SK-N-SH (cell line): ENCODE results near the gene COL12A1. TPM values are rescaled to one million over a fixed set of nuclear protein-coding genes. Genes with fewer than 3 reads are reported as not detected.

Experiments
- CTCF ChIA-PET: fragments of 300-600, 350-600 bp; formaldehyde crosslinking; extraction: SDS; loops from one replicate; lab custom pipeline; 2021; lab: Yijun Ruan, JAX
- POLR2A ChIA-PET: fragments of 350-600 bp; sonication (Branson Sonifier 250); formaldehyde crosslinking; extraction: SDS; loops from one replicate; lab custom pipeline; 2020; ENCODE audit warnings: antibody characterized with exemption, inconsistent platforms; lab: Yijun Ruan, JAX
- DNase-seq: peaks from one replicate; pipeline ENCODE4 v3.0.0; 2012
- H2AFZ ChIP-seq: fragments of 200-600 bp; sonication (generic); 2 replicates; pipeline ENCODE4 v1.8.1; 2016; ENCODE audit warnings: antibody characterized with exemption, mild to moderate bottlenecking, low read depth
- H3F3A ChIP-seq: fragments of 200-600 bp; sonication (generic); replicated peaks from 2 replicates; pipeline ENCODE3; 2016; ENCODE audit warnings: antibody characterized with exemption, mild to moderate bottlenecking; ENCODE audit not compliant: insufficient read depth
- H3K27ac ChIP-seq, 2 experiments: fragments of 200-500 bp in 1 of 2; fragments of 200-600 bp in 1 of 2; sonication (Bioruptor generic) in 1 of 2; sonication (generic), shearing (Covaris generic) in 1 of 2; 2 replicates each; pipeline versions ENCODE4 v1.5.1 to v1.6.1; 2014 to 2016; ENCODE audit warnings: low read depth in 2 of 2, inconsistent platforms in 1 of 2, low read length in 1 of 2, mild to moderate bottlenecking in 1 of 2, mixed read lengths in 1 of 2
- H3K27me3 ChIP-seq: fragments of 200-600 bp; sonication (generic), shearing (Covaris generic); 2 replicates; pipeline ENCODE4 v1.6.1; 2016; ENCODE audit warnings: mixed run types; ENCODE audit not compliant: insufficient read depth
- H3K36me3 ChIP-seq, 2 experiments: fragments of 200-500 bp in 1 of 2; fragments of 200-600 bp in 1 of 2; sonication (Bioruptor generic) in 1 of 2; sonication (generic) in 1 of 2; replicated peaks in 1 of 2; 2 replicates each; pipeline versions ENCODE3 to v1.5.1; 2014 to 2016; ENCODE audit warnings: low read length in 1 of 2, mild to moderate bottlenecking in 1 of 2; ENCODE audit not compliant: insufficient read depth in 2 of 2, control insufficient read depth in 1 of 2
- H3K4me1 ChIP-seq, 2 experiments: fragments of 200-500 bp in 1 of 2; fragments of 200-600 bp in 1 of 2; sonication (Bioruptor generic) in 1 of 2; sonication (generic), shearing (Covaris generic) in 1 of 2; 2 replicates each; pipeline versions ENCODE4 v1.5.1 to v1.6.1; 2014 to 2016; ENCODE audit warnings: low read depth in 1 of 2, low read length in 1 of 2, mixed run types in 1 of 2; ENCODE audit not compliant: insufficient read depth in 2 of 2, control insufficient read depth in 1 of 2
- H3K4me2 ChIP-seq: fragments of 200-600 bp; sonication (generic), shearing (Covaris generic); 2 replicates; pipeline ENCODE4 v1.6.1; 2017; ENCODE audit warnings: mixed run types
- H3K4me3 ChIP-seq, 2 experiments: fragments of 200-500 bp in 1 of 2; fragments of 200-600 bp in 1 of 2; sonication (Bioruptor generic) in 1 of 2; sonication (generic), shearing (Covaris generic) in 1 of 2; 2 replicates each; pipeline versions ENCODE4 v1.5.1 to v1.8.1; 2014 to 2016; ENCODE audit warnings: low read depth in 2 of 2, inconsistent platforms in 1 of 2, low read length in 1 of 2, mild to moderate bottlenecking in 1 of 2, mixed read lengths in 1 of 2, moderate library complexity in 1 of 2
- H3K79me2 ChIP-seq: fragments of 200-600 bp; sonication (generic); 2 replicates; pipeline ENCODE4 v1.8.1; 2017; ENCODE audit warnings: mild to moderate bottlenecking; ENCODE audit not compliant: insufficient read depth
- H3K9ac ChIP-seq: fragments of 200-600 bp; sonication (generic); 2 replicates; pipeline ENCODE4 v1.6.1; 2017; ENCODE audit warnings: mixed run types
- H3K9me2 ChIP-seq: fragments of 200-600 bp; sonication (generic); 2 replicates; pipeline ENCODE4 v1.6.1; 2017; ENCODE audit warnings: mixed run types
- H3K9me3 ChIP-seq: fragments of 200-600 bp; sonication (generic); 2 replicates; pipeline ENCODE4 v1.6.1; 2017; ENCODE audit warnings: mixed run types, mild to moderate bottlenecking, moderate library complexity
- H4K20me1 ChIP-seq: fragments of 200-600 bp; sonication (generic); 2 replicates; pipeline ENCODE4 v1.6.1; 2017; ENCODE audit warnings: mild to moderate bottlenecking, mixed run types; ENCODE audit not compliant: insufficient read depth
- ELF1 ChIP-seq: IDR thresholded peaks from 2 replicates; pipeline ENCODE4 v1.4.0; 2012
- EP300 ChIP-seq, 2 experiments: IDR thresholded peaks; 2 replicates each; pipeline versions ENCODE4 v1.4.0 to v1.6.1; 2012; ENCODE audit warnings: borderline replicate concordance in 1 of 2, low read depth in 1 of 2, low read length in 1 of 2
- EZH2phosphoT487 ChIP-seq: fragments of 200-600 bp; sonication (generic); IDR thresholded peaks from 2 replicates; pipeline ENCODE4 v1.6.1; 2017; ENCODE audit warnings: low read depth, mixed run types, mild to moderate bottlenecking, antibody characterized with exemption, moderate library complexity, borderline replicate concordance
- GATA2 ChIP-seq: sonication (generic); formaldehyde crosslinking; IDR thresholded peaks from 2 replicates; pipeline ENCODE4 v1.5.0; 2020; ENCODE audit warnings: mild to moderate bottlenecking, missing genetic modification reagents
- MAX ChIP-seq: IDR thresholded peaks from 2 replicates; pipeline ENCODE4 v1.4.0; 2012; ENCODE audit warnings: low read depth
- MEF2A ChIP-seq: IDR thresholded peaks from 2 replicates; pipeline ENCODE4 v1.4.0; 2012; ENCODE audit warnings: low read depth, borderline replicate concordance
- MXI1 ChIP-seq: IDR thresholded peaks from 2 replicates; pipeline ENCODE4 v1.6.1; 2012; ENCODE audit warnings: mild to moderate bottlenecking, low read depth, low read length, improper control_type of control experiment
- NFIC ChIP-seq: IDR thresholded peaks from 2 replicates; pipeline ENCODE4 v1.4.0; 2012; ENCODE audit warnings: borderline replicate concordance
- PBX3 ChIP-seq: IDR thresholded peaks from 2 replicates; pipeline ENCODE4; 2012
- POLR2AphosphoS5 ChIP-seq: IDR thresholded peaks from 2 replicates; pipeline ENCODE4 v1.6.1; 2012; ENCODE audit warnings: low read depth, low read length
- RAD21 ChIP-seq: IDR thresholded peaks from 2 replicates; pipeline ENCODE4 v1.6.1; 2012; ENCODE audit warnings: mild to moderate bottlenecking, low read length
- RFX5 ChIP-seq: IDR thresholded peaks from 2 replicates; pipeline ENCODE4 v1.6.1; 2012; ENCODE audit warnings: mild to moderate bottlenecking, improper control_type of control experiment, low read length
- RXRA ChIP-seq: IDR thresholded peaks from 2 replicates; pipeline ENCODE4 v1.4.0; 2012; ENCODE audit warnings: low read depth, mild to moderate bottlenecking, borderline replicate concordance
- TAF1 ChIP-seq: IDR thresholded peaks from 2 replicates; pipeline ENCODE4 v1.6.1; 2012; ENCODE audit warnings: low read depth, mild to moderate bottlenecking, low read length, moderate library complexity, borderline replicate concordance
- USF1 ChIP-seq: IDR thresholded peaks from 2 replicates; pipeline ENCODE4 v1.4.0; 2012; ENCODE audit warnings: low read depth, borderline replicate concordance
- YY1 ChIP-seq: IDR thresholded peaks from 2 replicates; pipeline ENCODE4 v1.4.0; 2012; ENCODE audit warnings: low read depth, mild to moderate bottlenecking
- ZBTB33 ChIP-seq: IDR thresholded peaks from 2 replicates; pipeline ENCODE4 v1.4.0; 2012; ENCODE audit warnings: low read depth, borderline replicate concordance
- WGBS: methylation state at CpG from one replicate; pipeline ENCODE4 v1.1.6; 2017; ENCODE audit warnings: low lambda C conversion rate; 5-methylcytosine and 5-hydroxymethylcytosine counted together
- polyA plus RNA-seq, 3 experiments: library from polyadenylated mRNA; depleted of rRNA; stranded (reverse); fragments of >200 nt; gene quantifications; 2 replicates each; pipeline ENCODE4 v1.2.3, GENCODE V29; 2012
- TF ChIP-seq, protein P1 (sequence below): fragments of 150-350 bp; IDR thresholded peaks from 2 replicates; pipeline ENCODE4 v1.6.1; 2016; ENCODE audit warnings: mild to moderate bottlenecking, low read depth, low read length
- TF ChIP-seq, protein P2 (sequence below): IDR thresholded peaks from 2 replicates; pipeline ENCODE4 v1.6.1; 2012; ENCODE audit warnings: mild to moderate bottlenecking, low read depth, low read length, moderate library complexity

Gene COL12A1
- polyA plus RNA-seq, 1 of the 3 experiments (the other 2 are of a cell fraction): 0.03 TPM

DNA sequence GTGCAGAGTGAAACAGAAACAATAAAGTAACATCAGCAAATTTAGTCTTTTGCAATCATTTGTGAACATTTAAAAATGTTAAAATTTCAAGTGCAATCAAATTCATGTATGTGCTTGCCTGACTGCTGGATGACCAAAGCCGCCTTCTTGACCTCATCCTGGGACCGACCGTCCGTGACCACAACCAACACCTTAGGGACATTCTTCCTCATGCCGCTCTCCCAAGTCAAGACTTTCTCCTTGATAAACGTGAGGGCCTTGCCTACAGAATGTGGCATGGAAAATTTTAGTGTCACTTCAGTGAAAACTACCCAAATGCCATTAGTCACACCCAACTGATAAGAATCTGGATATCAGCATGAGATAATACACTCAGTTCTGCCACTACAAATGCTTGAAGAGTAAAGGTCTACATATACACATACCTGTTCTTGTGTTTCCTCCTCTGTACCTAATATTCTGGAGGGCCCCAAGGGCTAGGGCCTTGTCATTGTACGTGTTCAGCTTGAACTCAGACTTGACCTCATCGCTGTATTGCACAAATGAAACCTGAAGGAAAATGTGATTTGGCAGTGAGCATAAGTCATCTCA is 86.8 kb downstream of the COL12A1 start:
- no peak overlapping the region for H3K4me3 ChIP-seq
- no peaks in the 10 kb centered on the region for H4K20me1 ChIP-seq
- H3K4me2 ChIP-seq: no peak overlapping the region
- no peak overlapping the region for H2AFZ ChIP-seq
- H3K27ac ChIP-seq: no peak overlapping the region
- no peaks in the 10 kb centered on the region for H3K9me2 ChIP-seq
- CTCF ChIA-PET: no interaction called here
- no peak for DNase-seq
- H3K9me3 ChIP-seq: no peaks in the 10 kb centered on the region
- no peaks in the 10 kb centered on the region for H3K4me1 ChIP-seq
- 40% methylated on average over 8 of the region's 8 CpGs for WGBS
- no peak overlapping the region for H3K9ac ChIP-seq
- POLR2A ChIA-PET: no interaction called here
- H3F3A ChIP-seq: no peaks in the 10 kb centered on the region
- peaks cover 5% of the 10 kb centered on the region; the same call in 1 of the 2 replicates for H3K27me3 ChIP-seq
- H3K36me3 ChIP-seq: no peaks in the 10 kb centered on the region
- TF ChIP-seq USF1 (no peak), ELF1 (no peak), EZH2phosphoT487 (no peak), PBX3 (no peak), TAF1 (no peak), MAX (no peak), RAD21 (no peak), RXRA (no peak), GATA2 (CRISPR knock-in tag) (no peak), RFX5 (no peak)
- TF ChIP-seq, protein P1, sequence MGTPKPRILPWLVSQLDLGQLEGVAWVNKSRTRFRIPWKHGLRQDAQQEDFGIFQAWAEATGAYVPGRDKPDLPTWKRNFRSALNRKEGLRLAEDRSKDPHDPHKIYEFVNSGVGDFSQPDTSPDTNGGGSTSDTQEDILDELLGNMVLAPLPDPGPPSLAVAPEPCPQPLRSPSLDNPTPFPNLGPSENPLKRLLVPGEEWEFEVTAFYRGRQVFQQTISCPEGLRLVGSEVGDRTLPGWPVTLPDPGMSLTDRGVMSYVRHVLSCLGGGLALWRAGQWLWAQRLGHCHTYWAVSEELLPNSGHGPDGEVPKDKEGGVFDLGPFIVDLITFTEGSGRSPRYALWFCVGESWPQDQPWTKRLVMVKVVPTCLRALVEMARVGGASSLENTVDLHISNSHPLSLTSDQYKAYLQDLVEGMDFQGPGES: no peak
- no peaks in the 10 kb centered on the region for H3K79me2 ChIP-seq

GRCh38 chr6:75117701-75118100 is 88.2 kb downstream of the COL12A1 start:
- Histone ChIP-seq H3K27me3 (peaks cover 5% of the 10 kb centered on the region; the same call in 1 of the 2 replicates), H3K9me2 (no peaks in the 10 kb centered on the region), H3K9me3 (no peaks in the 10 kb centered on the region), H3K79me2 (no peaks in the 10 kb centered on the region), H3K4me2 (no peak overlapping the region), H2AFZ (no peak overlapping the region), H3K9ac (no peak overlapping the region), H3K36me3 (no peaks in the 10 kb centered on the region), H3K4me3 (no peak overlapping the region), H4K20me1 (no peaks in the 10 kb centered on the region), H3F3A (no peaks in the 10 kb centered on the region), H3K27ac (no peak overlapping the region), H3K4me1 (no peaks in the 10 kb centered on the region)
- CTCF ChIA-PET: no interaction called here
- 4% methylated on average over 2 of the region's 2 CpGs for WGBS
- POLR2A ChIA-PET: no interaction called here
- no peak for DNase-seq
- TF ChIP-seq RFX5 (no peak), POLR2AphosphoS5 (no peak), RAD21 (no peak), NFIC (no peak), EP300 (IDR thresholded peaks at IDR 0.05; ENCODE audit: borderline replicate concordance in 1 of 2, low read depth in 1 of 2, low read length in 1 of 2) (no peak), YY1 (no peak), MEF2A (no peak), MXI1 (no peak), ZBTB33 (no peak)
- TF ChIP-seq, protein P2, sequence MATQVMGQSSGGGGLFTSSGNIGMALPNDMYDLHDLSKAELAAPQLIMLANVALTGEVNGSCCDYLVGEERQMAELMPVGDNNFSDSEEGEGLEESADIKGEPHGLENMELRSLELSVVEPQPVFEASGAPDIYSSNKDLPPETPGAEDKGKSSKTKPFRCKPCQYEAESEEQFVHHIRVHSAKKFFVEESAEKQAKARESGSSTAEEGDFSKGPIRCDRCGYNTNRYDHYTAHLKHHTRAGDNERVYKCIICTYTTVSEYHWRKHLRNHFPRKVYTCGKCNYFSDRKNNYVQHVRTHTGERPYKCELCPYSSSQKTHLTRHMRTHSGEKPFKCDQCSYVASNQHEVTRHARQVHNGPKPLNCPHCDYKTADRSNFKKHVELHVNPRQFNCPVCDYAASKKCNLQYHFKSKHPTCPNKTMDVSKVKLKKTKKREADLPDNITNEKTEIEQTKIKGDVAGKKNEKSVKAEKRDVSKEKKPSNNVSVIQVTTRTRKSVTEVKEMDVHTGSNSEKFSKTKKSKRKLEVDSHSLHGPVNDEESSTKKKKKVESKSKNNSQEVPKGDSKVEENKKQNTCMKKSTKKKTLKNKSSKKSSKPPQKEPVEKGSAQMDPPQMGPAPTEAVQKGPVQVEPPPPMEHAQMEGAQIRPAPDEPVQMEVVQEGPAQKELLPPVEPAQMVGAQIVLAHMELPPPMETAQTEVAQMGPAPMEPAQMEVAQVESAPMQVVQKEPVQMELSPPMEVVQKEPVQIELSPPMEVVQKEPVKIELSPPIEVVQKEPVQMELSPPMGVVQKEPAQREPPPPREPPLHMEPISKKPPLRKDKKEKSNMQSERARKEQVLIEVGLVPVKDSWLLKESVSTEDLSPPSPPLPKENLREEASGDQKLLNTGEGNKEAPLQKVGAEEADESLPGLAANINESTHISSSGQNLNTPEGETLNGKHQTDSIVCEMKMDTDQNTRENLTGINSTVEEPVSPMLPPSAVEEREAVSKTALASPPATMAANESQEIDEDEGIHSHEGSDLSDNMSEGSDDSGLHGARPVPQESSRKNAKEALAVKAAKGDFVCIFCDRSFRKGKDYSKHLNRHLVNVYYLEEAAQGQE: no peak
